ENCODE measurements around the gene FBXW7. TPM values are rescaled to one million over a fixed set of nuclear protein-coding genes. Genes with fewer than 3 reads are reported as not detected.

The FBXW7 gene
- total RNA-seq, 4 donors from 2014 or later: 76.4 to 199 (median 103) TPM

DNA sequence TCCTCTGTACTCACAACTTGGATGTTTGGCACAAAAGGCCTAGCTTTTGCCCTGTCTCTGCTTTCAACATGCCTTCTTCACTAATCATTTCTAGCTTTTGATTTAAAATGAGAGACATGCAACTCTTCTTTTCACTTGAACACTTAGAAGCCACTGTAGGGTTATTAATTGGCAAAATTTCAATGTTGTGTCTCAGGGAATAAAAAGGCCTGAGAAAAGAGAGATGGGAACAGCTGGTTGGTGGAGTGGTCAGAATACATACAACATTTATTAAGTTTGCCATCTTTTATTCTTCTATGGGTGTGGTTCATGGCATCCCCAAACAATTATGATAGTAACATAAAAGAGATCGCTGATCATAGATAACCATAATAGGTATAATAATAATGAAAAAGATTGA, 114.3 kb downstream of the FBXW7 start:
- intact Hi-C loops (cut with DNase I; ENCODE audit: low total_unique reads): no loop called here
- WGBS, 2 donors: 79 to 90% methylated on average over 1 of the region's 1 CpG
- H3K4me3 ChIP-seq (ENCODE audit: low read depth, poor library complexity, severe bottlenecking): no peak overlapping the region
- no peak for TF ChIP-seq POLR2A (IDR thresholded peaks at IDR 0.05)
- TF ChIP-seq, protein P1, sequence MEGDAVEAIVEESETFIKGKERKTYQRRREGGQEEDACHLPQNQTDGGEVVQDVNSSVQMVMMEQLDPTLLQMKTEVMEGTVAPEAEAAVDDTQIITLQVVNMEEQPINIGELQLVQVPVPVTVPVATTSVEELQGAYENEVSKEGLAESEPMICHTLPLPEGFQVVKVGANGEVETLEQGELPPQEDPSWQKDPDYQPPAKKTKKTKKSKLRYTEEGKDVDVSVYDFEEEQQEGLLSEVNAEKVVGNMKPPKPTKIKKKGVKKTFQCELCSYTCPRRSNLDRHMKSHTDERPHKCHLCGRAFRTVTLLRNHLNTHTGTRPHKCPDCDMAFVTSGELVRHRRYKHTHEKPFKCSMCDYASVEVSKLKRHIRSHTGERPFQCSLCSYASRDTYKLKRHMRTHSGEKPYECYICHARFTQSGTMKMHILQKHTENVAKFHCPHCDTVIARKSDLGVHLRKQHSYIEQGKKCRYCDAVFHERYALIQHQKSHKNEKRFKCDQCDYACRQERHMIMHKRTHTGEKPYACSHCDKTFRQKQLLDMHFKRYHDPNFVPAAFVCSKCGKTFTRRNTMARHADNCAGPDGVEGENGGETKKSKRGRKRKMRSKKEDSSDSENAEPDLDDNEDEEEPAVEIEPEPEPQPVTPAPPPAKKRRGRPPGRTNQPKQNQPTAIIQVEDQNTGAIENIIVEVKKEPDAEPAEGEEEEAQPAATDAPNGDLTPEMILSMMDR (IDR thresholded peaks at IDR 0.05): no peak
- DNase-seq (ENCODE audit: low spot score in 2 of 2): no peak

DNA sequence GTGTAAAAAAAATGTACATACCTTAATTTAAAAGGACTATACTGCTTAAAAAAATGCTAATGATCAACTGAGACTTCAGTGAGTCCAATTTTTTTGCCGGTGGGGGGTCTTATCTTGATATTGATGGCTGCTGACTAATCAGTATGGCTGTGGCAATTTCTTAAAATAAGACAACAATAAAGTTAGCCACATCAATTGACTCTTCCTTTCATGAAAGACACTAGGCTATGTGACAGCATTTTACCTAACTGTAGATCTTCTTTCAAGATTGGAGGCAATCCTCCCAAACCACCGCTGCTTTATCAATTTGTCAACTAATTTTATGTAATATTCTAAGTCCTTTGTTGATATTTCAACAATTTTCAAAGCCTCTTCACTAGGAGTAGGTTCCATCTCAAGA, 116.1 kb downstream of the FBXW7 start:
- no peak for DNase-seq (ENCODE audit: low spot score in 2 of 2)
- intact Hi-C loops (cut with DNase I; ENCODE audit: low total_unique reads): no loop called here
- TF ChIP-seq POLR2A (IDR thresholded peaks at IDR 0.05): no peak
- TF ChIP-seq, protein P1 (IDR thresholded peaks at IDR 0.05): no peak
- H3K4me3 ChIP-seq (ENCODE audit: low read depth, poor library complexity, severe bottlenecking): no peak overlapping the region
- WGBS, 2 donors: 91 to 97% methylated on average over 2 of the region's 2 CpGs

DNA sequence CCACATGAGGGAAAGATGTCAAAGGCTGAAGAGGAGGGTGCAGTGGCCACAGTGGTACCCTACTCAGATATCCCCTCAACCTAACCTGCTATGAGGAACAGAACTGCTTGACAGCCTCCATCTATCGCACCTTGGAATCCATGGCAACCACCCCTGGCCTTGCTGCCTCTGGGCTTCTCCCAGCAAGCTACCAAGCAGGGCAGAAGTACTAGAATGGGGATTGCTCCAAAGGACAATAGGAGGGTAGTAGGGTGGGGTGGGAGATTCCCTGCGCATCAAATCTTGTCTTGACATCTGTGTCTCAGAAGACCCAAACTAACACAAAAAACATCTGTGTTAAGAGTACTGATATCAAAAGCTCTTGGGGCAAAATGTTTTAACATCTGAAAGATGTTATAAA, 118.2 kb downstream of the FBXW7 start:
- intact Hi-C loops (cut with DNase I; ENCODE audit: low total_unique reads): no loop called here
- 100% methylated on average over 2 of the region's 2 CpGs for WGBS, 2 donors
- DNase-seq (ENCODE audit: low spot score in 2 of 2): no peak
- no peak for TF ChIP-seq POLR2A (IDR thresholded peaks at IDR 0.05)
- TF ChIP-seq, protein P1 (IDR thresholded peaks at IDR 0.05): no peak
- H3K4me3 ChIP-seq (ENCODE audit: low read depth, poor library complexity, severe bottlenecking): no peak overlapping the region

DNA sequence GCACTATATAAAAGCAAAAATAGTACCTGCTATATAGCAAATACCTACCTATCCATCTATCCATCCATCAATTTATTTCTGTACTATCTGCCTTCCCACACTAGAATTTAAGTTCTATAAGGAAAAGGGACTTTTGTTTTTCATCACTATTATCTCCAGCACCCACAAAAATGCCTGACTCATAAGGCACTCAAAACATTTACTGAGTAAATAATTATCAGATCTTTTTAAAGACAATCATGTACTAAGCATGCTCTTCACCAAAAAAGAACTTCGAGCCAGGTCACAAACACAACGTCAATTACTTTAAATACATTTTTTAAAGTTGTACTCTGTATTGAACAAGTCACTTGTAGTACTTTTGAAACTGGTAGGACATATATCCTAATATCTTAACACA, 119.9 kb downstream of the FBXW7 start:
- intact Hi-C loops (cut with DNase I; ENCODE audit: low total_unique reads): no loop called here
- 75 to 77% methylated on average over 2 of the region's 2 CpGs for WGBS, 2 donors
- DNase-seq (ENCODE audit: low spot score in 2 of 2): no peak

DNA sequence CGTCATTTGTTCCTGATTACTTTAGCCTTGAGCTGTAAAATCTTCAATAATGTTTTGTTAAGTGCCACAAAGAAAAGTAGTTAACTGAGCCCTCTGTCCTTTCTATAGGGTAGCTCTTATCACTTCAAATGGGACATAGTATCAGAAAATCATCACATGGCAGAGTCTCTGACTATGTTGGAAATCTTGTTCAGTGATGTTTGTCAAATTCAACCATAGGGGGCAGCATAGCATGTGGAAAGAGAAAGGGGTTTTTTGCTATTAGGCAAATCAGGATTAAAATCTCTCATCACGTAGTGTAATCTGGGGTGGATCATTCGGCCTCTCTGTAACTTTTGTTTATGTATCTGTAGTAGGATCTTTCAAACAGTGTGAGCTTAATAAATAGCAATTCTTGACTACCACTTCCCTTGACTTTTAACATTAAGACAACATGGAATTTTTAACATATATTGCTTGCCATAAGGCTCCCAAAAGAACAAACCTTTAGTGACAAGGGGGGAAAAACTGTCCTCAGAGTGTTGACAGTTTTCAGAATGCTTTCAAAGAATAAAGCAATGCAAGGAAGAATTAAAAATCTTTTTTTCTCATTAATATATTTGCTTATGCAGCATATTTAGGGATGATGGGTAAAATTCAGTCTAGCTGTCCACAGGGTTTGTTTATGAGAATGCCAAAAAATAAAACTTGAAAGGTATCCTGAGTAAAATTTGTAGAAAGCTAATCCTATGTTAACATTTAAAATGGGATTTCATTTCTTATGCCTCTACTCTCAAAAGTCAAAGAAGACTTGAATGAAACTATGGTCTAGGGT, 127.2 kb downstream of the FBXW7 start:
- intact Hi-C loops (cut with DNase I; ENCODE audit: low total_unique reads): no loop called here

More for the DNA sequence above, 119.9 kb downstream of the FBXW7 start:
- TF ChIP-seq, protein P1 (IDR thresholded peaks at IDR 0.05): no peak
- no peak for TF ChIP-seq POLR2A (IDR thresholded peaks at IDR 0.05)
- no peak overlapping the region for H3K4me3 ChIP-seq (ENCODE audit: low read depth, poor library complexity, severe bottlenecking)

More for the DNA sequence above, 127.2 kb downstream of the FBXW7 start:
- no peak for DNase-seq (ENCODE audit: low spot score in 2 of 2)
- 72 to 74% methylated on average over 3 of the region's 3 CpGs for WGBS, 2 donors
- H3K4me3 ChIP-seq (ENCODE audit: low read depth, poor library complexity, severe bottlenecking): no peak overlapping the region
- TF ChIP-seq POLR2A (IDR thresholded peaks at IDR 0.05): no peak
- TF ChIP-seq, protein P1 (IDR thresholded peaks at IDR 0.05): no peak

All from lower leg skin (tissue), 4 donors.